IMR-90 (cell line): ENCODE measurements around the gene ZMAT5. TPM values are rescaled to one million over a fixed set of nuclear protein-coding genes. Genes with fewer than 3 reads are reported as not detected.

Experiments
- ATAC-seq: fragments of 200-7000 bp; cut with Tn5 transposase; 2 replicates; pipeline ENCODE4 v1.9.1; 2020; ENCODE audit warnings: low read depth, mild to moderate bottlenecking, moderate library complexity
- BruUV-seq: library from RNA; stranded (reverse); fragments of 400-500 nt; replicated peaks from 2 replicates; lab custom pipeline; 2021; lab: Mats Ljungman, UMichigan
- CTCF ChIA-PET: fragments of 300-600 bp; formaldehyde crosslinking; extraction: SDS; loops from one replicate; lab custom pipeline; 2021; ENCODE audit warnings: antibody characterized with exemption; lab: Yijun Ruan, JAX
- POLR2A ChIA-PET: fragments of 300-600 bp; sonication (Branson Sonifier 250); formaldehyde crosslinking; loops from one replicate; lab custom pipeline; 2022; ENCODE audit warnings: antibody characterized with exemption; ENCODE audit not compliant: unreplicated experiment; lab: Charles Lee
- DNase-seq: peaks from one replicate; pipeline ENCODE4 v3.0.0; 2013
- H2AFZ ChIP-seq: replicated peaks from 2 replicates; pipeline ENCODE3; 2013; ENCODE audit warnings: low read length, mild to moderate bottlenecking; ENCODE audit not compliant: poor library complexity
- H2AK5ac ChIP-seq: 2 replicates; pipeline ENCODE4 v1.6.1; 2013; ENCODE audit warnings: low read depth, low read length, inconsistent platforms
- H2AK9ac ChIP-seq: replicated peaks from 2 replicates; pipeline ENCODE3; 2013; ENCODE audit warnings: mild to moderate bottlenecking, low read depth, low read length, moderate library complexity; ENCODE audit not compliant: poor library complexity
- H2BK120ac ChIP-seq: 2 replicates; pipeline ENCODE4 v1.6.1; 2013; ENCODE audit warnings: low read depth, low read length, inconsistent platforms
- H2BK15ac ChIP-seq: 3 replicates; pipeline ENCODE4 v1.6.1; 2013; ENCODE audit warnings: low read depth, low read length, inconsistent platforms
- H2BK20ac ChIP-seq: 2 replicates; pipeline ENCODE4 v1.6.1; 2013; ENCODE audit warnings: low read depth, mild to moderate bottlenecking, inconsistent platforms, low read length, moderate library complexity
- H2BK5ac ChIP-seq: 2 replicates; pipeline ENCODE4 v1.6.1; 2013; ENCODE audit warnings: mild to moderate bottlenecking, low read depth, low read length, inconsistent platforms; ENCODE audit not compliant: poor library complexity, severe bottlenecking
- H3K14ac ChIP-seq: replicated peaks from 2 replicates; pipeline ENCODE4 v1.6.1; 2013; ENCODE audit warnings: low read depth, low read length, inconsistent platforms
- H3K18ac ChIP-seq: 2 replicates; pipeline ENCODE4 v1.6.1; 2013; ENCODE audit warnings: low read depth, low read length, control low read depth
- H3K23ac ChIP-seq: 2 replicates; pipeline ENCODE4 v1.6.1; 2013; ENCODE audit warnings: low read depth, low read length, inconsistent platforms
- H3K27ac ChIP-seq: 2 replicates; pipeline ENCODE4 v1.5.1; 2013; ENCODE audit warnings: mild to moderate bottlenecking, control low read depth, low read length; ENCODE audit not compliant: insufficient read depth
- H3K27me3 ChIP-seq: 2 replicates; pipeline ENCODE4 v1.6.1; 2013; ENCODE audit warnings: low read length; ENCODE audit not compliant: control insufficient read depth, insufficient read depth
- H3K36me3 ChIP-seq: 2 replicates; pipeline ENCODE4 v1.6.1; 2013; ENCODE audit warnings: low read length, mixed read lengths; ENCODE audit not compliant: control insufficient read depth, insufficient read depth
- H3K4ac ChIP-seq: 2 replicates; pipeline ENCODE4 v1.6.1; 2013; ENCODE audit warnings: low read depth, low read length, inconsistent platforms
- H3K4me1 ChIP-seq: 2 replicates; pipeline ENCODE4 v1.6.1; 2013; ENCODE audit warnings: low read length, mixed read lengths; ENCODE audit not compliant: control insufficient read depth, insufficient read depth
- H3K4me2 ChIP-seq: 2 replicates; pipeline ENCODE4 v1.6.1; 2013; ENCODE audit warnings: low read depth, mild to moderate bottlenecking, control low read depth, low read length, moderate library complexity
- H3K4me3 ChIP-seq: 2 replicates; pipeline ENCODE4 v1.5.1; 2013; ENCODE audit warnings: low read depth, mild to moderate bottlenecking, control low read depth, low read length, moderate library complexity; ENCODE audit not compliant: insufficient read depth
- H3K56ac ChIP-seq: 2 replicates; pipeline ENCODE4 v1.6.1; 2013; ENCODE audit warnings: low read length, inconsistent platforms; ENCODE audit not compliant: insufficient read depth; ENCODE audit errors: extremely low read depth
- H3K79me1 ChIP-seq, 2 experiments: 2 replicates each; pipeline ENCODE4 v1.6.1; 2013; ENCODE audit warnings: low read length in 2 of 2, inconsistent platforms in 1 of 2, low read depth in 1 of 2
- H3K9ac ChIP-seq: 2 replicates; pipeline ENCODE4 v1.6.1; 2013; ENCODE audit warnings: low read depth, low read length, control low read depth
- H3K9me1 ChIP-seq: 2 replicates; pipeline ENCODE4 v1.6.1; 2013; ENCODE audit warnings: low read length, inconsistent platforms; ENCODE audit not compliant: insufficient read depth
- H3K9me3 ChIP-seq: 2 replicates; pipeline ENCODE4 v1.6.1; 2013; ENCODE audit warnings: low read length; ENCODE audit not compliant: control insufficient read depth, insufficient read depth
- H4K20me1 ChIP-seq: 2 replicates; pipeline ENCODE4 v1.6.1; 2013; ENCODE audit warnings: low read length, inconsistent platforms; ENCODE audit not compliant: insufficient read depth
- H4K5ac ChIP-seq: 2 replicates; pipeline ENCODE4 v1.6.1; 2013; ENCODE audit warnings: mild to moderate bottlenecking, low read depth, low read length, control low read depth
- H4K8ac ChIP-seq, 2 experiments: 2 replicates each; pipeline ENCODE4 v1.6.1; 2013; ENCODE audit warnings: low read depth in 2 of 2, low read length in 2 of 2, control low read depth in 1 of 2, inconsistent platforms in 1 of 2
- H4K91ac ChIP-seq: 2 replicates; pipeline ENCODE4 v1.6.1; 2013; ENCODE audit warnings: low read depth, low read length, inconsistent platforms; ENCODE audit not compliant: insufficient read depth
- BHLHE40 ChIP-seq: fragments of 150-350 bp; IDR thresholded peaks from 2 replicates; pipeline ENCODE4 v1.6.1; 2016; ENCODE audit warnings: mild to moderate bottlenecking, low read depth, low read length
- MAFK ChIP-seq: IDR thresholded peaks from 2 replicates; pipeline ENCODE4 v1.6.1; 2012; ENCODE audit warnings: low read depth, low read length, improper control_type of control experiment
- MXI1 ChIP-seq: IDR thresholded peaks from 2 replicates; pipeline ENCODE4 v1.6.1; 2012; ENCODE audit warnings: low read depth, mild to moderate bottlenecking, low read length, moderate library complexity, borderline replicate concordance
- POLR2A ChIP-seq: IDR thresholded peaks from 2 replicates; pipeline ENCODE4 v1.6.1; 2012; ENCODE audit warnings: mild to moderate bottlenecking, low read depth, low read length
- RCOR1 ChIP-seq: IDR thresholded peaks from 2 replicates; pipeline ENCODE4 v1.6.1; 2012; ENCODE audit warnings: mild to moderate bottlenecking, low read length, improper control_type of control experiment; ENCODE audit not compliant: insufficient replicate concordance
- SMC3 ChIP-seq: fragments of 150-350 bp; IDR thresholded peaks from 2 replicates; pipeline ENCODE4 v1.6.1; 2016; ENCODE audit warnings: low read depth, mild to moderate bottlenecking, antibody characterized with exemption, low read length, moderate library complexity
- WGBS, 2 experiments: methylation state at CpG; one replicate each; pipeline versions ENCODE4 v1.1.5 to v1.1.7; 2013; ENCODE audit warnings: missing lambda C conversion rate in 2 of 2; ENCODE audit not compliant: insufficient read length in 1 of 2; ENCODE audit errors: extremely low coverage in 2 of 2; 5-methylcytosine and 5-hydroxymethylcytosine counted together
- dilution Hi-C: fragments of 300-500 bp; cut with HindIII; formaldehyde crosslinking; loops from one replicate; pipeline ENCODE4 v1.14.3; 2018; ENCODE audit warnings: low sequenced_read_pairs; ENCODE audit not compliant: unreplicated experiment
- in situ Hi-C: fragments of 300-500 bp; cut with MboI; formaldehyde crosslinking; loops from 3 replicates; pipeline ENCODE4 v1.14.3; 2019; ENCODE audit warnings: low sequenced_read_pairs, inconsistent platforms, mixed read lengths
- intact Hi-C: fragments of 100-400 bp; cut with micrococcal nuclease; formaldehyde crosslinking; loops from 2 replicates; pipeline ENCODE4 v1.10.0; 2022
- polyA plus RNA-seq, 3 experiments: library from polyadenylated mRNA; depleted of rRNA; stranded (reverse); fragments of >200 nt; gene quantifications; 2 replicates each; pipeline ENCODE4 v1.2.3, GENCODE V29; 2012; ENCODE audit warnings: low replicate concordance in 1 of 3
- total RNA-seq: library from RNA; depleted of rRNA; stranded (reverse); fragments of >200 nt; gene quantifications from 2 replicates; pipeline ENCODE4 v1.2.3, GENCODE V29; 2012
- TF ChIP-seq, protein P1 (sequence below): fragments of 150-350 bp; IDR thresholded peaks from 2 replicates; pipeline ENCODE4 v1.6.1; 2016; ENCODE audit warnings: low read depth, mild to moderate bottlenecking, low read length, moderate library complexity, borderline replicate concordance
- TF ChIP-seq, protein P2 (sequence below): fragments of 150-350 bp; IDR thresholded peaks from 2 replicates; pipeline ENCODE4 v1.6.1; 2017; ENCODE audit warnings: mild to moderate bottlenecking, antibody characterized with exemption, low read length, low read depth

Gene ZMAT5
- total and polyA plus RNA-seq, 2 of the 4 experiments (the other 2 are of a cell fraction) = 21.7 to 31.8 TPM

- H3K23ac ChIP-seq = no peak overlapping the region
- no peak overlapping the region for H3K27ac ChIP-seq
- no peak overlapping the region for H3K9ac ChIP-seq
- H3K4ac ChIP-seq = no peak overlapping the region
- intact Hi-C loops = no loop called here
- no peak overlapping the region for H2BK5ac ChIP-seq
- H4K91ac ChIP-seq = no peak overlapping the region
- H2BK120ac ChIP-seq = no peak overlapping the region
- no peak overlapping the region for H3K56ac ChIP-seq
- in situ Hi-C loops = no loop called here
- ChIA-PET CTCF (no interaction called here), POLR2A (no interaction called here)
- no TSS peak for BruUV-seq
- no peak overlapping the region for H4K5ac ChIP-seq
- H2BK20ac ChIP-seq = no peak overlapping the region
- ATAC-seq (peak; percentile 59; the same call in 1 of the 2 replicates), DNase-seq (no peak)
- TF ChIP-seq RCOR1 = no peak
- TF ChIP-seq BHLHE40 = no peak
- no peak for TF ChIP-seq POLR2A
- TF ChIP-seq MAFK = no peak
- TF ChIP-seq, protein P1, sequence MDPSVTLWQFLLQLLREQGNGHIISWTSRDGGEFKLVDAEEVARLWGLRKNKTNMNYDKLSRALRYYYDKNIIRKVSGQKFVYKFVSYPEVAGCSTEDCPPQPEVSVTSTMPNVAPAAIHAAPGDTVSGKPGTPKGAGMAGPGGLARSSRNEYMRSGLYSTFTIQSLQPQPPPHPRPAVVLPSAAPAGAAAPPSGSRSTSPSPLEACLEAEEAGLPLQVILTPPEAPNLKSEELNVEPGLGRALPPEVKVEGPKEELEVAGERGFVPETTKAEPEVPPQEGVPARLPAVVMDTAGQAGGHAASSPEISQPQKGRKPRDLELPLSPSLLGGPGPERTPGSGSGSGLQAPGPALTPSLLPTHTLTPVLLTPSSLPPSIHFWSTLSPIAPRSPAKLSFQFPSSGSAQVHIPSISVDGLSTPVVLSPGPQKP = no peak
- no peak for TF ChIP-seq MXI1
- no peak for TF ChIP-seq SMC3
- TF ChIP-seq, protein P2, sequence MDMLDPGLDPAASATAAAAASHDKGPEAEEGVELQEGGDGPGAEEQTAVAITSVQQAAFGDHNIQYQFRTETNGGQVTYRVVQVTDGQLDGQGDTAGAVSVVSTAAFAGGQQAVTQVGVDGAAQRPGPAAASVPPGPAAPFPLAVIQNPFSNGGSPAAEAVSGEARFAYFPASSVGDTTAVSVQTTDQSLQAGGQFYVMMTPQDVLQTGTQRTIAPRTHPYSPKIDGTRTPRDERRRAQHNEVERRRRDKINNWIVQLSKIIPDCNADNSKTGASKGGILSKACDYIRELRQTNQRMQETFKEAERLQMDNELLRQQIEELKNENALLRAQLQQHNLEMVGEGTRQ = no peak
- H3K9me3 ChIP-seq = no peaks in the 10 kb centered on the region
- no peak overlapping the region for H2AK5ac ChIP-seq
- H2AK9ac ChIP-seq = peak overlapping the region; percentile 42
- peaks cover 24% of the 10 kb centered on the region; the same call in 1 of the 2 replicates for H3K36me3 ChIP-seq
- 90% methylated on average over 2 of the region's 9 CpGs; no CpG with 5 or more reads in 1 of the 2 experiments for WGBS, 2 experiments
- no peaks in the 10 kb centered on the region for H3K27me3 ChIP-seq
- H3K4me3 ChIP-seq = no peak overlapping the region
- H3K18ac ChIP-seq = no peak overlapping the region
- peaks cover 5% of the 10 kb centered on the region; the same call in 1 of the 2 replicates for H3K4me1 ChIP-seq
- H3K9me1 ChIP-seq = peaks cover 18% of the 10 kb centered on the region; the same call in 1 of the 2 replicates
- H2BK15ac ChIP-seq = no peak overlapping the region
- H3K79me1 ChIP-seq = peaks cover 10 to 13% of the 10 kb centered on the region in 2 experiments; a peak in 1 of 4 replicates
- dilution Hi-C loops = no loop called here
- H3K4me2 ChIP-seq = no peak overlapping the region
- no peak overlapping the region for H3K14ac ChIP-seq
- H2AFZ ChIP-seq = no peak overlapping the region
- H4K20me1 ChIP-seq = no peaks in the 10 kb centered on the region
- H4K8ac ChIP-seq = no peak overlapping the region
Measured at GRCh38 chr22:29748248-29748893, 18.4 kb downstream of the ZMAT5 start.
